ENCODE data around the gene ASB6.

Gene ASB6

DNA sequence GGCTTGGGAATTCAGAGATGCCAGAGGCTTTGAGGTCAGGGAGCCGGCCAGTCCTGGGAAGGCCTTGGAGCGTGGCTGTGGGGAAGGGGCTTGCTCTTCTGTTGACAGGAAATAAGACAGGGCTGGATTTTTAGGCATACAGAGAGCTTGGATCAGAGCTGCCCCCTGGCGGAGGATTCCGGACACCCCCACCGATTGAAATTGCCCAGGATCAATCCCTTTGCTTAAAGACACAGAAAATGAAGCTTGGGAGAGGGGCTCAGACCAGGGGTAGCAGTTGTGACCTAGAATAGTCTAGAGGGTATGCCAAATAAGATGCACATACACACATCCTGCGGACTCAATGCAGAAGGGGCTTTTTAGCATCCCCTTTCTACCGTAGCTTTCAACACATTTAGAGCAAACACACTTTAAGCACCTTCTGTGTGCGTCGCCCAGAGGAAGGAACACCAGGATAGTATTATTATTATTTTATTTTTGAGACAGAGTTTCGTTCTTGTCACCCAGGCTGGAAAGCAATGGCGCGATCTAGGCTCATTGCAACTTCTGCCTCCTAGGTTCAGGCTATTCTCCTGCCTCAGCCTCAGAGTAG is 17.7 kb downstream of the ASB6 start:
- DNase-seq, result peak; percentile 45

DNA sequence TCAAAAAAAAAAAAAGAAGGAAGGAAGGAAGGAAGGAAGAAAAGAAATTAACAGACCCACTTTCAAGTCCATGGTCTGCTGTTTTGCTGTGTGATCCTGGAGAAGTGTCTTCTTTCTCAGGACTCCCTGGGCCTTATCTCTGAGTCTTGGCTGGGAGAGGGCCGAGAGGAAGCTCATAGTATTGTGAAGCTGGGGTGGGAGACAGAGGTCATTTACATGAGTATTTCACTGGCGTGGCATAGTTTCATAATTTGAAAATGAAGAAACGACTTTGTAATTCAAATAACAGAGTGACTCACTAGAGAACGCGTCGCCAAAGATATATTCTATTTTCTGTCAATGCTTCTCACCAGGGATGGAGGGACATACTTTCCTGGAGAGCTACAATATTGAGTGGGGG is 18.6 kb downstream of the ASB6 start:
- peak; percentile 34 for DNase-seq

DNA sequence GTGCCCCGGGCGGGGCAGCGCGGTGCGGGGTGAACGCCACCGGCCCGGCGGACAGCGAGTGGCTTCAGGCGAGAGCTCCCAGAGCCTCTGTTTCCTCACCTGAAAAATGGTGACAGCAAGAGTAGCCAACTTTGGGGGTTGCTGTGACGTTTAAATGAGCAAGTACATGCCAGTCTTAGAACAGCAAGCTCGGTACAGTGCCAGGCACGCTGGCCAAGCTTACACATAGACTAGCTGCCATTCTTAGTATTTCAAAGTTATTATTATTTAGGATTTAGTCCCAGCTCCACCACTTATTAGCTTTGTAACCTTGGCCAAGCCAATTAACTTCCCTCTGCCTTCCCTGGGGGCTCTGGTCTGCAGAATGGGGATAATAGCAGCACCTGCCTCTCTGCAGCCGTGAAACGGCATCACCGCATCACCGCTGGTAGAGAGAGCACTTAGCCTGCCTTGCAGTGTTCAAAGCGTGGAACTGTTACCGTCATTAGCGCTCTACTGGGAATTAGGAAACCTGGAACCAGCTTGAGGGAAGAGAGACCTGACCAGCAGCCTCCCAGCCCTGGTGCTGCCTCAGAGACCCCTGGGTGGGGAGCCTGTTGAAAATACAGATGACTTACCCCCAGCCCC is 21.2 kb downstream of the ASB6 start, which contains the start of gene C9orf50:
TSS of gene C9orf50 (minus strand) at position 433 of the 627 bp plus-strand sequence. CDS start 527 bp downstream, outside the sequence.
- no peak for DNase-seq

DNA sequence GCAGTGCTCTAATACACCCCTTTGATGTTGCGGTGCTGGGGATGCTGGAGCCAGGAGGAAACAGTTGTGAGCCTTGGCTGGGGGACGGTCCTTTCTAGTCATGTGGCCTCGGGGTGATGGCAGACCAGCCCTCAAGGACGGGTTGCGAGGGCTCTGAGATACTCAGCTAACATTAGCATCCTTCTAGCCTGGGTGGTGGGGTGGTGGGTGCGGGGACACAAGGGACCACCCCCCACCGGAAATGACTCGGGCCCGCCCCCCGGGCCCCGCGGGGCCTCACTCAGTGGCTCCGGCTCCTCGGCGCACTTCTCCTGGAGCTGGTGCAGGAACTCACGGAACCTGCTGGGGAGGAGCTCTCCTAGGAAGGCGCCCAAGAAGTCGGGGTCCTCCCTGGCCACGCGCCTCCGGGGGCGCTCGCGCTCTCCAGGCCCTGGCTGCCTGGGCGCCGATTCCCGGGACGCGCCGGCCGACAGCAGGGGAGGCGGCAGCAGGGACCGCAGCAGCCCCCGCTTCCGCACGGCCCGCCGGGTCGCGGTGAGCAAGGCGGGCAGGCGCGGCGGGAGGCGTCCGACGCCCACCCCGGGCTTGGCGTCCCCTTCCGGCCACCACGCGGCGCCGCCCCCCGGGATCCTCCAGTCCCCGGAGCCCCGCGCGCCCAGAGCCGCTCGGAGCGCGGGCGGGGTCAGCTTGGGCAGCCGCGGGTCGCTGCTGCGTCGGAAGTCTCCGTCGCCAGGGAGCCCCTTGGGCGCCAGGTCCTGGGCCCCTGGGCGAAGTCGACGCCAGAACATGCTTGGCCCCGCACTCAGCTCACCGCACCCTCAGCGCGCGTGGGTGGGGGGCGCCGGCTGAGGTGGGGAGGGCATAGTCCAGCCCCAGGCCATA is 21.9 kb downstream of the ASB6 start:
- peak; percentile 41 for DNase-seq

GRCh38 chr9:129617167-129617566 is 24.8 kb downstream of the ASB6 start:
- DNase-seq, result peak; percentile 54

DNA sequence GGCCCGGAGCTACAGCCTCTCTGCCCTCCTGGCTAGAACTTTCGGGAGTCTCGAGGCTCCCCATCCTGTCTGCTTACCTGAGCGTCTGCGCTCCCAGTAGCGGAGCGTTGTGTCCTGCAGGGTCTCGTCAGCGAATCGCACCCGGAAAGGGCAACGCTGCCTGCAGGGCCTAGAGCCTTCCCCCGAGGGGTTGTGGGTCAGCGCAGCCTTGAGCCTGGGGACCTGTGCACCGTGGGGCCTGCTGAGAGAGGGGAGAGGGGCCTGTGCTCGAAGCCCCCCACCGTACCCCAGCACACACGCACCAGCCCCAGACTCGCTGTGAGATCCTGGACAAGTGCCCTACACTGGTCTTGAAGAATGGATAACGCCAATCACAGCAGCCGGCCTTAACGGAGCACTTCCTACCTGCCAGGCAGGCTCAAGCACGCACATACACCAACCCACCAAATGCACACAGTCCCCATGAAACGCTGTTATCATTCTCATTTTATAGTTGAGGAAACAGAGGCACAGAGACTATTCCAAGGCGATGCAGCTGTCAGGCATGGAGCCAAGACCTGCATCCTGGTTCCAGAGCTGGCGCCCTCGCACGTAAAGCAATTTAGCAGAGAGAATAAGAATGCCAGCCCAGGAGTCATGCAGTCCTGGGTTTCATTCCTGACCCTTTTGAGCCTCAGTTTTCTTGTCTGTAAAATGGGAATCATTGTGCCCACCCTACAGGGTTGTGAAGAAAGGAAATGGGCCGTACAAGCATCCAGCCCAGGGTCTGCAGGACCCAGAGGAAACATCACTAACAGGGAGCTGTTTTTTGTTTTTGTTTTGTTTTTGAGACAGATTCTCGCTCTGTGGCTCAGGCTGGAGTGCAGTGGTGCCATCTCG is 26.3 kb downstream of the ASB6 start:
- no peak for DNase-seq

GRCh38 chr9:129614932-129615331 is 27.0 kb downstream of the ASB6 start:
- no peak for DNase-seq

- DNase-seq, result no peak
Measured at GRCh38 chr9:129613520-129614175, 28.3 kb downstream of the ASB6 start.

DNA sequence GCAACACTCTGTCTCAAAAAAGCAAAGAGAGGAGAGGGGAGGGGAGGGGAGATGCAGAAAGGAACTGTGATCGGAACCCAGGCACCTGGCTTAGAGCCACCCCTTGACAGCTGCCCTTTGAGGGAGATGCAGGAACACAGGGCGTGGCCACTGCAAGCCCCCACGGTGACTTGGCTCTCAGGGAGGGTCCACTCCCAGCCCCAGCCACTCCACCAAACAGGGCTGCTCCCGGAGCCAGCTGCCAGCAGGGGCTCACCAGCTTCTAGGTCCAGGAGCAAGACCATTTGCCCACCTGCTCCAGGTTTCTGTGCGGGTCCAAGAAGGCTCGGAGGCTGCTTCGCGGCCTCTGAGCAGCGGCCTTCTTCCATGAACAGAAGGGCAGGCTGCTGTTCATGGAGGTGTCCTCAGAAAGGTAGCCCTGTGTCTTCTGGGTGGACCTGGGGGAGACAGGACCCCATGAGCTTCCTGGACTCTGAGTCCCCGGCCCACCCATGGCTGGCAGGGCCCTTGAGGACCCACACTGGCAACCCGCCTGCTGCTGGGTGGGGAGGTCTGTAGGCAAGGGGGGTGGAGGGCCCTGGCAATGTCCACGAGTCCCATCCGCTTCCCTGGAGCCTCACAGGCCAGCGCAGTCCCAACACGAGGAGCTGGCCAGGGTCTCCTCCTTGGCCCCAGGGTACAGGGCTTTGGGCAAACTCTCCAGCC is 29.0 kb downstream of the ASB6 start:
- no peak for DNase-seq

DNA sequence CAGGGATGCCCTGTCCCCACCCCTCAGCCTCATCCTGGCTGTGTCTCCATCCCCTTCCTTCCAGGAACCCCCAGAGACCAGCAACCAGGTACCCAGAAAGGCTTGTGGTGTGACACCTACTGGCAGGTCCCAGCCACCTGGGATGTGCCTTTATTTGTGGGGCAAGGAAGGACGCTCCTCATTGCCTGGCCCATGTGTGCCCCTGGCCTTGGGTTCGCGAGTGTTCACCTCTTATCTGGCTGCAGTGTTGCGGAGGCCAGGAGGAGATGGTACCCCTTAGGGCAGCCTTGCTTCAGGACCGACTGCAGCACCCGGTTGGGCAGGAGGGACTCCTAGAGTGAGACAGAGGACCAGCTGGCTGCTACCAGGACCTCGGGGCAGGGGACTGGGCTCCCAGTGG is 29.8 kb downstream of the ASB6 start:
- no peak for DNase-seq

DNA sequence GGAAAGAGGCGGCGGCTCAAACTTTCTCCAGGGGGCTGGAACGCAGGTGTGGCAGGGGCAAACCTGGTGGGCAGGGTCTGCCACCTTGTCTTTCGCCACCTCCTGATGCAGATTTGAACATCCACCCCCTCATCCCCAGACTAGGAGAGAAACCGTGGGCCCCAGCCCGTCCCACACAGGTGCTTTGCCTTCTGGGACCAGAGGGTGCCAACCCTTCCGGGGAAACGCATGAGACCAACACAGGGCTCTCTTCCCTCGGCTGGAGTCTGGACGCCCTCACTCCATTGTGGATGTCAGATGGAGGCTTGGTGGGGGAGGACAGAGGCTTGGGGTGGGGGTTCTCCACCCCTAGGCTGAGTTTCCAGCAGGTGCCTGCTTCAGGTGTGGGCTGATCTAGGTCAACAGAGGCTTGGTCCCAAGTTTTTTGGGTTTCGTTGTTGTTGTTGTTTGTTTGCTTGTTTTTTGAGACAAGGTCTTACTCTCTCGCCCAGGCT is 30.6 kb downstream of the ASB6 start:
- no peak for DNase-seq

- peak; percentile 60 for DNase-seq
Measured at GRCh38 chr9:129610473-129611306, 31.3 kb downstream of the ASB6 start.

- DNase-seq, result no peak
Measured at GRCh38 chr9:129610213-129610472, 31.8 kb downstream of the ASB6 start.

GRCh38 chr9:129609486-129610212 is 32.3 kb downstream of the ASB6 start:
- DNase-seq, result no peak

GRCh38 chr9:129608561-129609481 is 33.1 kb downstream of the ASB6 start:
- DNase-seq, result no peak

GRCh38 chr9:129607027-129607387 is 34.9 kb downstream of the ASB6 start:
- DNase-seq, result no peak

DNA sequence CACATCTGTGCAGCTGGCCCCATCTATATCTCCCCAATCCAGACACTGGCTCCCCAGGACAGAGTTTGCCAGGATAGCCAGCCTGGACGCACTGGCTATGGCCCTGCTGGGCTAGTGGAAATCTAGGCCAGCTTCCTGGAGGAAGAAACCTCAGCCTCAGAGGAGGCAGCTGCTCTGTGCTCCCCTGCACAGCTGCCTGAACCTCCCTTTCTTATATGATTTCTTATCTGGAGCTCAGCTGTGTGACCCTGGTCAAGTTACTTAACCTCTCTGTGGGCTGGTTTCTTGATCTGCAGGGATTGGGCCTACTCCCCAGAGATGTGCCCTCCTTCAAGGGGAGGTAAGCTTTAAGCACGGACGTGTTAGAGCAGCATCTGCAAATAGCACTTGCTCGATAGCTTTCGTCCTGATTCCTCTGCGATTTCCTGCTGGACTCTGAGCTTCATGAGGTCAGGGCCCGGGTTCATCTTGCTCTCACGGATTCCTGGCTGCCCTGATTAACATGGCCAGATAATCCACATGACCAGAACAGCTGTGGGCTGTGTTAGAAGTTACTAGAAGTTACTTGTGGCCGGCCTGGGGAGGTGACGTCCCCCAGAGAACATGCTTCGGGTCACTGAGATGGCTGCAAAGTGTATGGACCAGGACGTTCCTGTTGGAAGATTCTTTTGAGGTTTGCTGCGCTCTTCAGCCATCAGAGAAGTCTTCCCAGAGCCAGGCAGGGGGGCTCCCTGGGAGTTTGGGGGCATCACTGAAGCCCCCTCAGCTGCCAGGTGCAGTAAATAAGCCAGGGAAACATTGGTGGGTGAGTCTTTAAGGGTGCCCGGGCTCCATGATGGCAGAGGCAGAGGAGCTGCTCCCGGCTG is 35.6 kb downstream of the ASB6 start:
- no peak for DNase-seq

GRCh38 chr9:129604766-129605163 is 37.2 kb downstream of the ASB6 start:
- DNase-seq, result no peak
